ACHN (cell line): ENCODE measurements around the gene ACOX1.
"Not testable (repeated sequence)": the region's sequence is repeated elsewhere in the genome, so short reads cannot be mapped to it uniquely, and the experiment has no call there.

Experiments
- DNase-seq: peaks from one replicate; pipeline ENCODE4 v3.0.0-alpha.2; 2015
- in situ Hi-C: cut with HindIII; loops from 2 replicates; pipeline ENCODE4 v1.10.0; 2017; ENCODE audit warnings: low sequenced_read_pairs, low pct_ligation_motif_present, low pct_unique_long_range_greater_than_20kb

The ACOX1 gene

GRCh38 chr17:75994802-75995370, 15.9 kb upstream of the ACOX1 start:
- in situ Hi-C loops, result no loop called here
- no peak for DNase-seq

- DNase-seq, result no peak
- in situ Hi-C loops, result no loop called here
Observed at GRCh38 chr17:75991396-75991795, 12.4 kb upstream of the ACOX1 start.

- in situ Hi-C loops, result no loop called here
- no peak for DNase-seq
Observed at GRCh38 chr17:75987041-75987440, 8.1 kb upstream of the ACOX1 start.

GRCh38 chr17:75985986-75986385, 7.0 kb upstream of the ACOX1 start:
- no peak for DNase-seq
- in situ Hi-C loops, result no loop called here

GRCh38 chr17:75983501-75984181, 4.7 kb upstream of the ACOX1 start:
- in situ Hi-C loops, result no loop called here
- DNase-seq, result peak; percentile 19

GRCh38 chr17:75981019-75981615, 2.2 kb upstream of the ACOX1 start:
- in situ Hi-C loops, result no loop called here
- DNase-seq, result no peak

- in situ Hi-C loops, result no loop called here
- peak; percentile 50 for DNase-seq
Observed at GRCh38 chr17:75980188-75981018, 1.4 kb upstream of the ACOX1 start.

- in situ Hi-C loops, result no loop called here
- no peak for DNase-seq
Observed at GRCh38 chr17:75979705-75980187, 780 bp upstream of the ACOX1 start.

GRCh38 chr17:75976175-75976848, 2.7 kb downstream of the ACOX1 start:
- in situ Hi-C loops, result no loop called here
- DNase-seq, result peak; percentile 44

- no peak for DNase-seq
- in situ Hi-C loops, result no loop called here
Observed at GRCh38 chr17:75975757-75976174, 3.2 kb downstream of the ACOX1 start.

- in situ Hi-C loops, result not testable (repeated sequence)
Observed at GRCh38 chr17:75975187-75975586, 3.8 kb downstream of the ACOX1 start.

GRCh38 chr17:75970626-75971025, 8.3 kb downstream of the ACOX1 start:
- DNase-seq, result no peak

More at GRCh38 chr17:75975187-75975586, 3.8 kb downstream of the ACOX1 start:
- not testable (repeated sequence) for DNase-seq

GRCh38 chr17:75970011-75970523, 8.9 kb downstream of the ACOX1 start:
- in situ Hi-C loops, result no loop called here
- no peak for DNase-seq

More at GRCh38 chr17:75970626-75971025, 8.3 kb downstream of the ACOX1 start:
- in situ Hi-C loops, result no loop called here

GRCh38 chr17:75969044-75969443, 9.9 kb downstream of the ACOX1 start:
- in situ Hi-C loops, result not testable (repeated sequence)

GRCh38 chr17:75965468-75965867, 13.5 kb downstream of the ACOX1 start:
- no peak for DNase-seq
- in situ Hi-C loops, result no loop called here

More at GRCh38 chr17:75969044-75969443, 9.9 kb downstream of the ACOX1 start:
- DNase-seq, result not testable (repeated sequence)

GRCh38 chr17:75959839-75960511, 19.0 kb downstream of the ACOX1 start:
- in situ Hi-C loops, result no loop called here
- DNase-seq, result no peak

- DNase-seq, result no peak
- in situ Hi-C loops, result no loop called here
Observed at GRCh38 chr17:75959051-75959838, 19.7 kb downstream of the ACOX1 start.
